Keratinocyte (primary cell): ENCODE data around the gene PRKCI. TPM values are rescaled to one million over a fixed set of nuclear protein-coding genes. Genes with fewer than 3 reads are reported as not detected.

Experiments used
- DNase-seq: peaks from one replicate; pipeline ENCODE4 v3.0.0-alpha.2; 2011; ENCODE audit warnings: low read depth, missing footprints, low spot score
- FAIRE-seq: peaks from 2 replicates; lab custom pipeline; 2011; peaks lifted over from hg19 to GRCh38; lab: Jason Lieb, UNC
- H2AFZ ChIP-seq: 2 replicates; pipeline ENCODE4 v1.6.0; 2012; ENCODE audit warnings: low read length, control low read depth, inconsistent platforms; ENCODE audit not compliant: control insufficient read depth
- H3K27ac ChIP-seq: 2 replicates; pipeline ENCODE4 v1.5.1; 2011; ENCODE audit warnings: low read length; ENCODE audit not compliant: control insufficient read depth, insufficient read depth
- H3K27me3 ChIP-seq: 3 replicates; pipeline ENCODE4 v1.6.0; 2011; ENCODE audit warnings: low read length; ENCODE audit not compliant: control insufficient read depth, insufficient read depth; ENCODE audit errors: extremely low read depth
- H3K36me3 ChIP-seq, 2 experiments: 2 replicates in 1 of 2; 3 replicates in 1 of 2; pipeline ENCODE4 v1.5.1; 2011; ENCODE audit warnings: low read length in 2 of 2, mild to moderate bottlenecking in 1 of 2; ENCODE audit not compliant: control insufficient read depth in 2 of 2, insufficient read depth in 2 of 2; ENCODE audit errors: extremely low read depth in 1 of 2
- H3K4me1 ChIP-seq: 3 replicates; pipeline ENCODE4 v1.5.1; 2011; ENCODE audit warnings: low read length; ENCODE audit not compliant: control insufficient read depth, insufficient read depth; ENCODE audit errors: extremely low read depth
- H3K4me2 ChIP-seq: 3 replicates; pipeline ENCODE4 v1.6.0; 2011; ENCODE audit warnings: low read depth, low read length; ENCODE audit not compliant: control insufficient read depth, insufficient read depth; ENCODE audit errors: extremely low read depth
- H3K4me3 ChIP-seq, 3 experiments: fragments of 200-600 bp in 1 of 3; sonication (generic) in 1 of 3; 2 replicates in 2 of 3; 3 replicates in 1 of 3; pipeline ENCODE4 v1.5.1; 2011 to 2016; ENCODE audit warnings: low read length in 3 of 3, mild to moderate bottlenecking in 3 of 3, control low read depth in 2 of 3, inconsistent platforms in 1 of 3, low read depth in 1 of 3, mixed read lengths in 1 of 3, mixed run types in 1 of 3, moderate library complexity in 1 of 3; ENCODE audit not compliant: control insufficient read depth in 2 of 3, insufficient read depth in 2 of 3; ENCODE audit errors: extremely low read depth in 1 of 3
- H3K79me2 ChIP-seq: 2 replicates; pipeline ENCODE4 v1.6.0; 2012; ENCODE audit warnings: low read length; ENCODE audit not compliant: control insufficient read depth, insufficient read depth
- H3K9ac ChIP-seq: 3 replicates; pipeline ENCODE4 v1.6.0; 2011; ENCODE audit warnings: low read length; ENCODE audit not compliant: control insufficient read depth, insufficient read depth; ENCODE audit errors: extremely low read depth
- H3K9me1 ChIP-seq: 3 replicates; pipeline ENCODE4 v1.6.0; 2011; ENCODE audit warnings: low read length; ENCODE audit not compliant: control insufficient read depth, insufficient read depth; ENCODE audit errors: extremely low read depth
- H3K9me3 ChIP-seq: 2 replicates; pipeline ENCODE4 v1.5.1; 2012; ENCODE audit warnings: low read depth, low read length; ENCODE audit not compliant: control insufficient read depth
- H4K20me1 ChIP-seq: 3 replicates; pipeline ENCODE4 v1.6.0; 2011; ENCODE audit warnings: low read length; ENCODE audit not compliant: control insufficient read depth, insufficient read depth; ENCODE audit errors: extremely low read depth
- CTCF ChIP-seq, 3 experiments: IDR thresholded peaks in 1 of 3; conservative IDR thresholded peaks in 1 of 3; optimal IDR thresholded peaks in 1 of 3; 2 replicates in 2 of 3; 3 replicates in 1 of 3; pipeline versions ENCODE3 to v1.5.1; 2011; ENCODE audit warnings: low read length in 3 of 3, mild to moderate bottlenecking in 3 of 3, moderate library complexity in 2 of 3, control low read depth in 1 of 3, inconsistent platforms in 1 of 3; ENCODE audit not compliant: insufficient read depth in 2 of 3; ENCODE audit errors: extremely low read depth in 1 of 3
- EZH2 ChIP-seq: IDR thresholded peaks from one replicate; pipeline ENCODE4 v1.6.1; 2012; ENCODE audit warnings: inconsistent platforms, mild to moderate bottlenecking, low read length, moderate library complexity
- dilution Hi-C: fragments of 300-500 bp; cut with MboI; formaldehyde crosslinking; loops from one replicate; pipeline ENCODE4 v1.7.0; 2020; ENCODE audit warnings: low sequenced_read_pairs; ENCODE audit not compliant: extremely low pct_ligation_motif_present
- polyA plus RNA-seq, 5 experiments: library from polyadenylated mRNA; depleted of rRNA in 3 of 5; stranded (reverse) in 3 of 5; stranded (forward) in 1 of 5; unstranded in 1 of 5; fragments of >200 nt; gene quantifications; 1 replicate in 1 of 5; 2 replicates in 3 of 5; 3 replicates in 1 of 5; pipeline versions ENCODE4 v1.2.1 to v1.2.3, GENCODE V29; 2011 to 2012; ENCODE audit warnings: missing spikeins in 2 of 5, low read depth in 1 of 5, low replicate concordance in 1 of 5

PRKCI gene
- polyA plus RNA-seq, 1 donor (not counting 4 experiments of a cell fraction or from before 2014, with no cell fraction given) = 53.5 TPM

DNA sequence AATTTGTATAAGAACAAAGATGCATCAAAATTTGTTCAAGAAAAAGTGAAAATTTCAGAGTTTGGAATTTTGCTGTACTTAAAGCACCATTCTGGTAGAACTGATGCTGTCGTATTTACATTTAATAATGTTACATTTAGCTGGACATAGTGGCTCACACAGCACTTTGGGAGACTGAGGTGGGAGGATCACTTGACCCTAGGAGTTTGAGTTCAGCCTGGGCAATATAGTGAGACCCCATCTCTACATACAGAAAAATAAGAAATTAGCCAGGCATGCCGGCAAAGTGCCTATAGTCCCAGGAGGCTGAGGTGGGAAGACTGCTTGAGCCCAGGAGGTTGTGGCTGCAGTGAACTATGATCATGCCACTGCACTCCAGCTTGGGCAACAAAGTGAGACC lies 83.8 kb downstream of the PRKCI start:
- Histone ChIP-seq H3K27me3 (no peaks in the 10 kb centered on the region), H3K9me3 (no peaks in the 10 kb centered on the region), H3K4me2 (no peak overlapping the region), H2AFZ (no peak overlapping the region), H3K4me1 (peaks cover 5% of the 10 kb centered on the region), H3K4me3 (no peak overlapping the region), H3K36me3 (peaks cover 4 to 5% of the 10 kb centered on the region in 2 experiments), H4K20me1 (no peaks in the 10 kb centered on the region), H3K9ac (no peak overlapping the region), H3K79me2 (no peaks in the 10 kb centered on the region), H3K9me1 (no peaks in the 10 kb centered on the region), H3K27ac (no peak overlapping the region)
- no peak for FAIRE-seq
- dilution Hi-C loops = no loop called here
- TF ChIP-seq EZH2 (no peak), CTCF (optimal IDR thresholded peaks at IDR 0.05 in 1 of 3, IDR thresholded peaks at IDR 0.05 in 1 of 3, conservative IDR thresholded peaks at IDR 0.05 in 1 of 3; ENCODE audit: extremely low read depth in 1 of 3, insufficient read depth in 2 of 3, low read length in 3 of 3) (no peak)
- DNase-seq = no peak

DNA sequence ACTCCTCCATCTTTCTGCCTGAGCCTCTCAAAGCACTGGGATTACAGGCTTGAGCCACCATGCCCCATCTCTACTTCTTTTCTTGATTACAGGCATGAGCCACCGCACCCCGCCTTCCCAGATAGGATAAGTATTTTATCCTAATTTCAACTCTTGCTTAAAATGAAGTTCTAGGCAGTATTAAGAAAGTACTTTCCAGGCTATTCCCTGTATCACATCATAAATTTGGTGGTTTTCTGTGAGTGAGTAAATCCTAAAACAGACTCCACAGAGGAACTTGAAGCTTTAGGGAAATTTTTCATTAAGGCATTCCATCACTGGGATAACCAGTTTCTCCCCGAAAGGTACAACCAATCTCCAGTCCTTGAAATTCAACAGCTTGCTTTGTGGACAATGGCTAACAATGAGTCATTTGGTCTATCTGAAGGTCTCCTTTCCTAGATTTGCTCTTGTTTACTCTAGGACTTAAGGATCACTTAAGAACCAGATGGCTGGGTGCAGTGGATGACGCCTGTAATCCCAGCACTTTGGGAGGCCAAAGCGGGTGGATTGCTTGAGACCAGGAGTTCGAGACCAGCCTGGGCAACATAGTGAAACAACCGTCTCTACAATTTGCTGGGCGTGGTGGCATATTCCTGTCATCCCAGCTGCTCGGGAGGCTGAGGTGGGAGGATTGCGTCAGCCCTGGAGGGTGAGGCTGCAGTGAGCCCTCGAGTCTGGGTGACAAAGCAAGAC lies 85.6 kb downstream of the PRKCI start:
- no peak overlapping the region for H3K4me2 ChIP-seq
- H3K9me3 ChIP-seq = no peaks in the 10 kb centered on the region
- no peaks in the 10 kb centered on the region for H3K36me3 ChIP-seq
- H3K79me2 ChIP-seq = no peaks in the 10 kb centered on the region
- no peak for TF ChIP-seq EZH2
- no peak for TF ChIP-seq CTCF (optimal IDR thresholded peaks at IDR 0.05 in 1 of 3, IDR thresholded peaks at IDR 0.05 in 1 of 3, conservative IDR thresholded peaks at IDR 0.05 in 1 of 3; ENCODE audit: extremely low read depth in 1 of 3, insufficient read depth in 2 of 3, low read length in 3 of 3)
- DNase-seq (no peak), FAIRE-seq (no peak)
- no peak overlapping the region for H3K27ac ChIP-seq
- no peaks in the 10 kb centered on the region for H3K27me3 ChIP-seq
- no peak overlapping the region for H3K4me3 ChIP-seq
- no peak overlapping the region for H3K9ac ChIP-seq
- H4K20me1 ChIP-seq = no peaks in the 10 kb centered on the region
- H3K9me1 ChIP-seq = no peaks in the 10 kb centered on the region
- dilution Hi-C loops = no loop called here
- H3K4me1 ChIP-seq = no peaks in the 10 kb centered on the region
- no peak overlapping the region for H2AFZ ChIP-seq
